ENCODE measurements around the gene ENOX1.

Gene ENOX1

DNA sequence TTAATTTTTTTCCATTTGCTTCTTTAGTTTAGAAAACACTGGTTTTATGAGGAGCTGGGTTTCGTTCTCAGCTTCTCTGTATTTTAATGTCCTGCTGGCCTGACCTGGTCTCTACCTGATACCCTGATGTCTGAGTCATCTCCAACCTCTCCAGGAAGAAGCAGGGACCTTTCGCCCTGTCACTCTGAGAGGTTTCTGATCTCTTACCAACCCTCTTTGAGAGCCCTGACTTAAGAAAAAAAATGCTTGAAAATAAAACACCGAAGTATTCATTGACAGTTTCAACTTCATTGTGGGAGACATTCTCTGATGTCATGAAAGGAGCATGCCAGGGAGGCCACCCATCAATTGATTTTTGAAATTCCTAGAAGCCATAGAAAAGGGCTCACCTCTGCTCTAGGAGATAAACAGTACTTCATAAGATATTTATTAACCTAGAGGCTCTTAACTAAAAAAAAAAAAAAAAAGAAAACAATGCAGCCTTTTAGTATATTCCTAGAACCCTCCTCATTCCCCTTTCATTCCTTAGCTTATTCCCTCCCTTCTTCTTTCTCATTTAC is 234.8 kb downstream of the ENOX1 start:
- Histone ChIP-seq H3K4me3 (ENCODE audit: low read depth, low read length, poor library complexity, severe bottlenecking) (no peak overlapping the region), H3K9ac (ENCODE audit: low read length) (no peak overlapping the region), H3K79me2 (ENCODE audit: insufficient read depth, low read length) (no peaks in the 10 kb centered on the region), H3F3A (ENCODE audit: insufficient read depth, low read length) (no peaks in the 10 kb centered on the region), H3K36me3 (ENCODE audit: insufficient read depth, low read length) (no peaks in the 10 kb centered on the region), H3K4me1 (ENCODE audit: insufficient read depth, low read length, severe bottlenecking) (no peaks in the 10 kb centered on the region), H2AFZ (ENCODE audit: low read length) (no peak overlapping the region), H3K27ac (ENCODE audit: low read depth, low read length, poor library complexity, severe bottlenecking) (no peak overlapping the region), H3K27me3 (ENCODE audit: insufficient read depth, low read length) (no peaks in the 10 kb centered on the region), H3K9me2 (ENCODE audit: low read depth, low read length) (no peaks in the 10 kb centered on the region), H3K9me3 (ENCODE audit: low read length) (no peaks in the 10 kb centered on the region), H3K4me2 (ENCODE audit: low read length) (no peak overlapping the region), H4K20me1 (ENCODE audit: insufficient read depth, low read length) (no peaks in the 10 kb centered on the region)
- TF ChIP-seq EZH2 (IDR thresholded peaks at IDR 0.05; ENCODE audit: borderline replicate concordance, low read length): no peak
- TF ChIP-seq, protein P1, sequence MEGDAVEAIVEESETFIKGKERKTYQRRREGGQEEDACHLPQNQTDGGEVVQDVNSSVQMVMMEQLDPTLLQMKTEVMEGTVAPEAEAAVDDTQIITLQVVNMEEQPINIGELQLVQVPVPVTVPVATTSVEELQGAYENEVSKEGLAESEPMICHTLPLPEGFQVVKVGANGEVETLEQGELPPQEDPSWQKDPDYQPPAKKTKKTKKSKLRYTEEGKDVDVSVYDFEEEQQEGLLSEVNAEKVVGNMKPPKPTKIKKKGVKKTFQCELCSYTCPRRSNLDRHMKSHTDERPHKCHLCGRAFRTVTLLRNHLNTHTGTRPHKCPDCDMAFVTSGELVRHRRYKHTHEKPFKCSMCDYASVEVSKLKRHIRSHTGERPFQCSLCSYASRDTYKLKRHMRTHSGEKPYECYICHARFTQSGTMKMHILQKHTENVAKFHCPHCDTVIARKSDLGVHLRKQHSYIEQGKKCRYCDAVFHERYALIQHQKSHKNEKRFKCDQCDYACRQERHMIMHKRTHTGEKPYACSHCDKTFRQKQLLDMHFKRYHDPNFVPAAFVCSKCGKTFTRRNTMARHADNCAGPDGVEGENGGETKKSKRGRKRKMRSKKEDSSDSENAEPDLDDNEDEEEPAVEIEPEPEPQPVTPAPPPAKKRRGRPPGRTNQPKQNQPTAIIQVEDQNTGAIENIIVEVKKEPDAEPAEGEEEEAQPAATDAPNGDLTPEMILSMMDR (IDR thresholded peaks at IDR 0.05; ENCODE audit: low read length): no peak

DNA sequence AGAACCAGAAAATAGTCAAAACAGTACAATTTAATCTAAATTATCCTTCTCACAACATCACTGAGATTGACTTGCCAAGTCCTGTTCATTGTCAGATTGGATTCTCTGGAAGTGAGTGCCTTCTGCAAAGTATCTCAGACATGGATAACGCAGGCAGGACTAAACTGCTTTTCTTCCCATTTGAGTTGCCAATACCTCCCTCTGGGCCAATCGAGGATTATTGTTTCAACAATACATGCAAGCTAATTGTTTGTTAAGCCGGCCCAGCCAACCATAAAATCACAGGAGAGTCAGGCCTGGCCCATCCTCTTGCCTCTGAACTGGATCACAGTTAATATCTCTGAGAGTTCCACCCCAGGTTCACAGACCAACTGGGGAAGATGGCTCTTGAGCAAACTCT is 240.0 kb downstream of the ENOX1 start:
- no peaks in the 10 kb centered on the region for H3F3A ChIP-seq (ENCODE audit: insufficient read depth, low read length)
- H3K4me2 ChIP-seq (ENCODE audit: low read length): no peak overlapping the region
- no peaks in the 10 kb centered on the region for H3K79me2 ChIP-seq (ENCODE audit: insufficient read depth, low read length)
- H3K27me3 ChIP-seq (ENCODE audit: insufficient read depth, low read length): no peaks in the 10 kb centered on the region
- no peak overlapping the region for H3K9ac ChIP-seq (ENCODE audit: low read length)
- H3K27ac ChIP-seq (ENCODE audit: low read depth, low read length, poor library complexity, severe bottlenecking): no peak overlapping the region
- H3K4me1 ChIP-seq (ENCODE audit: insufficient read depth, low read length, severe bottlenecking): no peaks in the 10 kb centered on the region
- TF ChIP-seq EZH2 (IDR thresholded peaks at IDR 0.05; ENCODE audit: borderline replicate concordance, low read length): no peak
- TF ChIP-seq, protein P1 (IDR thresholded peaks at IDR 0.05; ENCODE audit: low read length): no peak
- no peaks in the 10 kb centered on the region for H4K20me1 ChIP-seq (ENCODE audit: insufficient read depth, low read length)
- no peaks in the 10 kb centered on the region for H3K36me3 ChIP-seq (ENCODE audit: insufficient read depth, low read length)
- no peaks in the 10 kb centered on the region for H3K9me3 ChIP-seq (ENCODE audit: low read length)
- no peak overlapping the region for H3K4me3 ChIP-seq (ENCODE audit: low read depth, low read length, poor library complexity, severe bottlenecking)
- no peaks in the 10 kb centered on the region for H3K9me2 ChIP-seq (ENCODE audit: low read depth, low read length)
- no peak overlapping the region for H2AFZ ChIP-seq (ENCODE audit: low read length)

DNA sequence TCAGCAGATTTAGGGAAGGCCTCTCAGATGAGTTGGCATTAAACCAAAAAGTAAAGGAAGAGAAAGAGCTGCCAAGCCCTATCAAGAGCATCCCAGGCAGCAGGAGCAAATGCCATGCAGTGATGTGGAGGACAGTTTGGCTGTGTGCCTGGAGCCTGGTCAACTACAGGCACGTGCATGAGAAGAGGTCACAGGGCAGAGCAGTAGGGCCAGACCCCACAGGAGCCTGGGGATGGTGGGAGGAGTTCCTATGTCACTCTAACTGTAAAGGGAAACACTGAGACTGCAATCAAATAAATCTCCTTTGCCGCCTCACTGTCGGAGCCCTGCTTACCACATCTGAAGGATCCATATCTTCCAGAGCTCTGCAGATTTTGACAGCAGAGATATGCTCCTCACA is 240.5 kb downstream of the ENOX1 start:
- Histone ChIP-seq H3K4me2 (ENCODE audit: low read length) (no peak overlapping the region), H3K27me3 (ENCODE audit: insufficient read depth, low read length) (no peaks in the 10 kb centered on the region), H3K9ac (ENCODE audit: low read length) (no peak overlapping the region), H2AFZ (ENCODE audit: low read length) (no peak overlapping the region), H3K9me3 (ENCODE audit: low read length) (no peaks in the 10 kb centered on the region), H3F3A (ENCODE audit: insufficient read depth, low read length) (no peaks in the 10 kb centered on the region), H3K79me2 (ENCODE audit: insufficient read depth, low read length) (no peaks in the 10 kb centered on the region), H3K27ac (ENCODE audit: low read depth, low read length, poor library complexity, severe bottlenecking) (no peak overlapping the region), H4K20me1 (ENCODE audit: insufficient read depth, low read length) (no peaks in the 10 kb centered on the region), H3K4me1 (ENCODE audit: insufficient read depth, low read length, severe bottlenecking) (no peaks in the 10 kb centered on the region), H3K4me3 (ENCODE audit: low read depth, low read length, poor library complexity, severe bottlenecking) (no peak overlapping the region), H3K9me2 (ENCODE audit: low read depth, low read length) (no peaks in the 10 kb centered on the region), H3K36me3 (ENCODE audit: insufficient read depth, low read length) (no peaks in the 10 kb centered on the region)
- no peak for TF ChIP-seq EZH2 (IDR thresholded peaks at IDR 0.05; ENCODE audit: borderline replicate concordance, low read length)
- TF ChIP-seq, protein P1 (IDR thresholded peaks at IDR 0.05; ENCODE audit: low read length): no peak

All from OCI-LY1 (cell line).